ENCODE measurements around the gene SYAP1.

Gene SYAP1, protein sequence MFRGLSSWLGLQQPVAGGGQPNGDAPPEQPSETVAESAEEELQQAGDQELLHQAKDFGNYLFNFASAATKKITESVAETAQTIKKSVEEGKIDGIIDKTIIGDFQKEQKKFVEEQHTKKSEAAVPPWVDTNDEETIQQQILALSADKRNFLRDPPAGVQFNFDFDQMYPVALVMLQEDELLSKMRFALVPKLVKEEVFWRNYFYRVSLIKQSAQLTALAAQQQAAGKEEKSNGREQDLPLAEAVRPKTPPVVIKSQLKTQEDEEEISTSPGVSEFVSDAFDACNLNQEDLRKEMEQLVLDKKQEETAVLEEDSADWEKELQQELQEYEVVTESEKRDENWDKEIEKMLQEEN
- long read RNA-seq, full-length matches to known transcripts = 163 of 172 reads
- long read RNA-seq, partial matches to known transcripts = 4 of 172 reads
- long read RNA-seq, other reads (novel, unspliced or antisense) = 5 of 172 reads

DNA sequence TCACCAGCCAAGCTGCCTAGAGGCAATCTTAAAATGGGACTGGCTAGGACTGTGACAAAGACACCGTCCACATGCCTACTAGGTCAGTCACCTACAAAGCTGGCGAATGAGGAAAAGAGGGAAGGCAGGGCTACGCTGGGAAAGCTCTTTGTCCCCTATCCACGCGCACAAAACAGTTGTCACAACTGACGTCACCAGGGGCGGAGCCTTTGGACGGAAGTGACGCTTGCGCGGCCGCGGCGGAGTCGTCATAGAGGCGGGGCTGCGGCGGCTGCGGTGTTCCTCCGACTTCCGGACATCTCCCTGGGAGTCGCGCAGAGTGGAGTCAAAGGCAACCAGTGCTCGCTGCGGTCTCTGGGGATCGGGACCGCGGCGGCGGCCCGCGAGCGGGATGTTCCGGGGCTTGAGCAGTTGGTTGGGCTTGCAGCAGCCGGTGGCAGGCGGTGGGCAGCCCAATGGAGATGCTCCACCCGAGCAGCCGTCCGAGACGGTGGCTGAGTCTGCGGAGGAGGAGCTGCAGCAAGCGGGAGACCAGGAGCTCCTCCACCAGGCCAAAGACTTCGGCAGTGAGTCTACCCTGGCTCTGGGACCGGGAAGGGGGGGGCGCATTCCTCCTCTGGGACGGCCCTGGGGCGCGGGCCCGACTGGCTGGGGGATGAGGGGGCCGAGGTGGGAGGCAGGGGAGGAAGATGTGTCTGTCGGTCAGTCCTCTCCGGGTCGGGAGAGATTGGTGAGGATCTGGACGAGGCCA, at the start of gene SYAP1:
SYAP1 (plus strand) TSS at position 279 of the 751 bp plus-strand sequence; CDS start at position 392, 113 bp downstream.
- Histone ChIP-seq H3K4me3 (replicated peaks; ENCODE audit: insufficient read depth, low read length) (peak within 1 kb of the TSS; percentile 76), H3K27me3 (ENCODE audit: insufficient read depth, poor library complexity, severe bottlenecking) (no peaks in the 10 kb centered on the region), H3K27ac (replicated peaks) (peak within 1 kb of the TSS; percentile 84)
- TF ChIP-seq POLR2AphosphoS5 (IDR thresholded peaks at IDR 0.05; ENCODE audit: low read depth) = peak; percentile 93
- TF ChIP-seq, protein P1, sequence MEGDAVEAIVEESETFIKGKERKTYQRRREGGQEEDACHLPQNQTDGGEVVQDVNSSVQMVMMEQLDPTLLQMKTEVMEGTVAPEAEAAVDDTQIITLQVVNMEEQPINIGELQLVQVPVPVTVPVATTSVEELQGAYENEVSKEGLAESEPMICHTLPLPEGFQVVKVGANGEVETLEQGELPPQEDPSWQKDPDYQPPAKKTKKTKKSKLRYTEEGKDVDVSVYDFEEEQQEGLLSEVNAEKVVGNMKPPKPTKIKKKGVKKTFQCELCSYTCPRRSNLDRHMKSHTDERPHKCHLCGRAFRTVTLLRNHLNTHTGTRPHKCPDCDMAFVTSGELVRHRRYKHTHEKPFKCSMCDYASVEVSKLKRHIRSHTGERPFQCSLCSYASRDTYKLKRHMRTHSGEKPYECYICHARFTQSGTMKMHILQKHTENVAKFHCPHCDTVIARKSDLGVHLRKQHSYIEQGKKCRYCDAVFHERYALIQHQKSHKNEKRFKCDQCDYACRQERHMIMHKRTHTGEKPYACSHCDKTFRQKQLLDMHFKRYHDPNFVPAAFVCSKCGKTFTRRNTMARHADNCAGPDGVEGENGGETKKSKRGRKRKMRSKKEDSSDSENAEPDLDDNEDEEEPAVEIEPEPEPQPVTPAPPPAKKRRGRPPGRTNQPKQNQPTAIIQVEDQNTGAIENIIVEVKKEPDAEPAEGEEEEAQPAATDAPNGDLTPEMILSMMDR (IDR thresholded peaks at IDR 0.05; ENCODE audit: insufficient read depth, low read length) = no peak
- TF ChIP-seq SPI1 (IDR thresholded peaks at IDR 0.05; ENCODE audit: borderline replicate concordance, low read depth) = peak; percentile 46; the same call in 1 of the 2 replicates
- TF ChIP-seq, protein P2, sequence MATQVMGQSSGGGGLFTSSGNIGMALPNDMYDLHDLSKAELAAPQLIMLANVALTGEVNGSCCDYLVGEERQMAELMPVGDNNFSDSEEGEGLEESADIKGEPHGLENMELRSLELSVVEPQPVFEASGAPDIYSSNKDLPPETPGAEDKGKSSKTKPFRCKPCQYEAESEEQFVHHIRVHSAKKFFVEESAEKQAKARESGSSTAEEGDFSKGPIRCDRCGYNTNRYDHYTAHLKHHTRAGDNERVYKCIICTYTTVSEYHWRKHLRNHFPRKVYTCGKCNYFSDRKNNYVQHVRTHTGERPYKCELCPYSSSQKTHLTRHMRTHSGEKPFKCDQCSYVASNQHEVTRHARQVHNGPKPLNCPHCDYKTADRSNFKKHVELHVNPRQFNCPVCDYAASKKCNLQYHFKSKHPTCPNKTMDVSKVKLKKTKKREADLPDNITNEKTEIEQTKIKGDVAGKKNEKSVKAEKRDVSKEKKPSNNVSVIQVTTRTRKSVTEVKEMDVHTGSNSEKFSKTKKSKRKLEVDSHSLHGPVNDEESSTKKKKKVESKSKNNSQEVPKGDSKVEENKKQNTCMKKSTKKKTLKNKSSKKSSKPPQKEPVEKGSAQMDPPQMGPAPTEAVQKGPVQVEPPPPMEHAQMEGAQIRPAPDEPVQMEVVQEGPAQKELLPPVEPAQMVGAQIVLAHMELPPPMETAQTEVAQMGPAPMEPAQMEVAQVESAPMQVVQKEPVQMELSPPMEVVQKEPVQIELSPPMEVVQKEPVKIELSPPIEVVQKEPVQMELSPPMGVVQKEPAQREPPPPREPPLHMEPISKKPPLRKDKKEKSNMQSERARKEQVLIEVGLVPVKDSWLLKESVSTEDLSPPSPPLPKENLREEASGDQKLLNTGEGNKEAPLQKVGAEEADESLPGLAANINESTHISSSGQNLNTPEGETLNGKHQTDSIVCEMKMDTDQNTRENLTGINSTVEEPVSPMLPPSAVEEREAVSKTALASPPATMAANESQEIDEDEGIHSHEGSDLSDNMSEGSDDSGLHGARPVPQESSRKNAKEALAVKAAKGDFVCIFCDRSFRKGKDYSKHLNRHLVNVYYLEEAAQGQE (IDR thresholded peaks at IDR 0.05; ENCODE audit: insufficient replicate concordance, low read depth) = peak; percentile 29
- peak; percentile 73 for TF ChIP-seq GABPA (IDR thresholded peaks at IDR 0.05; ENCODE audit: low read depth)
- peak; percentile 75 to 96 for DNase-seq (ENCODE audit: low read depth in 1 of 2, low spot score in 1 of 2)

DNA sequence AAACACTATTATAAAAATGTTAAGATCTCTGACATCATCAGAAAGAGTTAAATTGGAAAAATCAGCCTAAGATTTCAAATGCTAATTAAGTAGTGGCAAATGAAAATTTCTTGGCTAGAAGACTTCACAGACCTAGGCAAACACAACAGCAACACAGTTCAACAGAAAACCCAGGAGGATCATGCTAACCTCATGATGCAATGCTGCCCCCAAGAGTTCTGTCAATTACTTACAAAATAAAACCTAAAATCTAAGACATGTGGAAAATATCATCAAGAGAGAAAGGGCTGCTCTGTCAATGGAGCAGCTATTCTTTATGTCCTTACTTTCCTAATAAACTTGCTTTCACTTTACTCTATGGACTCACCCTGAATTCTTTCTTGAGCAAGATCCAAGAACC, 48.4 kb upstream of the SYAP1 start:
- TF ChIP-seq POLR2AphosphoS5 (IDR thresholded peaks at IDR 0.05; ENCODE audit: low read depth) (no peak), SPI1 (IDR thresholded peaks at IDR 0.05; ENCODE audit: borderline replicate concordance, low read depth) (no peak)
- TF ChIP-seq, protein P2 (IDR thresholded peaks at IDR 0.05; ENCODE audit: insufficient replicate concordance, low read depth) = no peak
- DNase-seq (ENCODE audit: low read depth in 1 of 2, low spot score in 1 of 2) = peak in 1 of 2 experiments; percentile 10
- no peak overlapping the region for H3K4me3 ChIP-seq (replicated peaks; ENCODE audit: insufficient read depth, low read length)
- H3K27ac ChIP-seq (replicated peaks) = no peak overlapping the region
- H3K27me3 ChIP-seq (ENCODE audit: insufficient read depth, poor library complexity, severe bottlenecking) = no peaks in the 10 kb centered on the region

GRCh38 chrX:16678689-16679088, 40.7 kb upstream of the SYAP1 start:
- H3K27ac ChIP-seq (replicated peaks) = no peak overlapping the region
- TF ChIP-seq, protein P2 (IDR thresholded peaks at IDR 0.05; ENCODE audit: insufficient replicate concordance, low read depth) = no peak
- TF ChIP-seq, protein P1 (IDR thresholded peaks at IDR 0.05; ENCODE audit: insufficient read depth, low read length) = no peak
- TF ChIP-seq SPI1 (IDR thresholded peaks at IDR 0.05; ENCODE audit: borderline replicate concordance, low read depth) (no peak), GABPA (IDR thresholded peaks at IDR 0.05; ENCODE audit: low read depth) (no peak), POLR2AphosphoS5 (IDR thresholded peaks at IDR 0.05; ENCODE audit: low read depth) (no peak)
- DNase-seq (ENCODE audit: low read depth in 1 of 2, low spot score in 1 of 2) = no peak

More at GRCh38 chrX:16678689-16679088, 40.7 kb upstream of the SYAP1 start:
- no peak overlapping the region for H3K4me3 ChIP-seq (replicated peaks; ENCODE audit: insufficient read depth, low read length)
- no peaks in the 10 kb centered on the region for H3K27me3 ChIP-seq (ENCODE audit: insufficient read depth, poor library complexity, severe bottlenecking)

Measured in HL-60 (cell line).